ENCODE results near the gene XIAP.

DNA sequence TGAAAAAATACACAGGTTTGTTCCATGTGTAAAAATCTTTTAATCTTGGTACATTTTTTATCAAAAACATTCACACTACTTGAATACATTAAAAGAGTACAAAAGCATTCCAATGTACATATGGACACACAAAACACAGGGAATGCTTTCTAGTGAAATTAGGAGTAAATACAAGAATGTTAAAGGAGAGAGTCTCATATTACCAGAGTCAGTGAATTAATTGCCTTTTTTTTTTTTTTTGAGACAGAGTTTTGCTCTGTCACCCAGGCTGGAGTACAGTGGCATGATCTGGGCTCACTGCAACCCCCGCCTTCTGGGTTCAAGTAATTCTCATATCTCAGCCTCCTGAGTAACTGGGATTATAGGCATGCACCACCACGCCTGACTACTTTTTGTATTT lies 17.0 kb downstream of the XIAP start:
- TF ChIP-seq SIN3A (IDR thresholded peaks at IDR 0.05; ENCODE audit: borderline replicate concordance, insufficient read depth, low read length) = no peak
- no peak for TF ChIP-seq POLR2AphosphoS5 (IDR thresholded peaks at IDR 0.05; ENCODE audit: low read depth, low read length)
